Right ventricle myocardium superior (tissue), 1 donor: Measurements from ENCODE around the gene ANKFY1. TPM values are rescaled to one million over a fixed set of nuclear protein-coding genes. Genes with fewer than 3 reads are reported as not detected.
A peak's percentile ranks its signal among the peaks of the same experiment; 100 is the strongest.
"Not testable (repeated sequence)": the region's sequence is repeated elsewhere in the genome, so short reads cannot be mapped to it uniquely, and the experiment has no call there.

Experiments
- ATAC-seq: fragments of 200-7000 bp; cut with Tn5 transposase; one replicate; pipeline ENCODE4 v1.9.1; 2020; ENCODE audit warnings: mild to moderate bottlenecking; ENCODE audit not compliant: poor library complexity
- DNase-seq: peaks from one replicate; pipeline ENCODE4 v3.0.0-alpha.2; 2020
- intact Hi-C: fragments of 100-400 bp; cut with DNase I; formaldehyde crosslinking; loops from one replicate; pipeline ENCODE4 v1.11.2; 2022
- total RNA-seq: library from RNA; stranded (reverse); fragmentation: NEBNext Ultra II Directional; extraction: Animal tissue kit (Norgen Biotek cat#: 25700); gene quantifications from one replicate; pipeline ENCODE4 v1.2.1, GENCODE V29; 2021
- donor health status: DM: no; HTN: yes; CAD: no; lungs with severe emphysema.

Gene ANKFY1
- total RNA-seq, 1 donor from 2014 or later, result 25.7 TPM

GRCh38 chr17:4144422-4144747 is 119.4 kb downstream of the ANKFY1 start:
- intact Hi-C loops, result no loop called here
- DNase-seq (no peak), ATAC-seq (no peak)

- peak; percentile 97 for DNase-seq
- ATAC-seq, result peak; percentile 95
- intact Hi-C loops, result no loop called here
Measured at GRCh38 chr17:4143563-4144421, 120.0 kb downstream of the ANKFY1 start.

GRCh38 chr17:4142107-4142900 is 121.5 kb downstream of the ANKFY1 start:
- ATAC-seq (peak; percentile 0), DNase-seq (peak; percentile 59)
- intact Hi-C loops, result no loop called here

- no peak for DNase-seq
- ATAC-seq, result no peak
- intact Hi-C loops, result no loop called here
Measured at GRCh38 chr17:4140125-4140524, 123.7 kb downstream of the ANKFY1 start.

GRCh38 chr17:4138906-4139526 is 124.8 kb downstream of the ANKFY1 start:
- intact Hi-C loops, DNase-seq, ATAC-seq: not testable (repeated sequence)

GRCh38 chr17:4136373-4136772 is 127.4 kb downstream of the ANKFY1 start:
- DNase-seq (peak; percentile 61), ATAC-seq (no peak)
- intact Hi-C loops, result no loop called here

GRCh38 chr17:4135489-4135888 is 128.3 kb downstream of the ANKFY1 start:
- no peak for DNase-seq
- no peak for ATAC-seq
- intact Hi-C loops, result no loop called here

- no peak for DNase-seq
- intact Hi-C loops, result no loop called here
- peak; percentile 21 for ATAC-seq
Measured at GRCh38 chr17:4134721-4135120, 129.1 kb downstream of the ANKFY1 start.

GRCh38 chr17:4130715-4131114 is 133.1 kb downstream of the ANKFY1 start:
- DNase-seq (no peak), ATAC-seq (peak; percentile 70)
- intact Hi-C loops, result no loop called here

- intact Hi-C loops, result no loop called here
- DNase-seq (no peak), ATAC-seq (no peak)
Measured at GRCh38 chr17:4127555-4127954, 136.2 kb downstream of the ANKFY1 start.

- intact Hi-C loops, result no loop called here
- DNase-seq, result no peak
Measured at GRCh38 chr17:4125552-4125951, 138.2 kb downstream of the ANKFY1 start.

GRCh38 chr17:4124999-4125398 is 138.8 kb downstream of the ANKFY1 start:
- DNase-seq, result no peak
- no peak for ATAC-seq
- intact Hi-C loops, result no loop called here

More at GRCh38 chr17:4125552-4125951, 138.2 kb downstream of the ANKFY1 start:
- ATAC-seq, result no peak

- intact Hi-C loops, result no loop called here
- ATAC-seq, result no peak
- DNase-seq, result no peak
Measured at GRCh38 chr17:4120332-4120731, 143.4 kb downstream of the ANKFY1 start.

GRCh38 chr17:4119299-4119698 is 144.5 kb downstream of the ANKFY1 start:
- intact Hi-C loops, result no loop called here
- ATAC-seq, result peak; percentile 60

GRCh38 chr17:4118015-4118743 is 145.6 kb downstream of the ANKFY1 start:
- intact Hi-C loops, result no loop called here
- ATAC-seq (peak; percentile 38), DNase-seq (no peak)

More at GRCh38 chr17:4119299-4119698, 144.5 kb downstream of the ANKFY1 start:
- DNase-seq, result no peak

- ATAC-seq (no peak), DNase-seq (no peak)
- intact Hi-C loops, result no loop called here
Measured at GRCh38 chr17:4116516-4116915, 147.3 kb downstream of the ANKFY1 start.
